HL-60 (cell line): Measurements from ENCODE around the gene CTBP2.

ENCODE experiments used
- GABPA ChIP-seq: IDR thresholded peaks from 2 replicates; pipeline ENCODE4 v1.6.1; 2012; ENCODE audit warnings: low read depth
- POLR2AphosphoS5 ChIP-seq: IDR thresholded peaks from 2 replicates; pipeline ENCODE4 v1.6.1; 2012; ENCODE audit warnings: low read depth
- TF ChIP-seq, protein P1 (sequence below): IDR thresholded peaks from one replicate; pipeline ENCODE4 v1.5.1; 2011; ENCODE audit warnings: low read length, control low read depth, inconsistent platforms; ENCODE audit not compliant: insufficient read depth
- TF ChIP-seq, protein P2 (sequence below): IDR thresholded peaks from 2 replicates; pipeline ENCODE4 v1.6.1; 2012; ENCODE audit warnings: low read depth; ENCODE audit not compliant: insufficient replicate concordance

DNA sequence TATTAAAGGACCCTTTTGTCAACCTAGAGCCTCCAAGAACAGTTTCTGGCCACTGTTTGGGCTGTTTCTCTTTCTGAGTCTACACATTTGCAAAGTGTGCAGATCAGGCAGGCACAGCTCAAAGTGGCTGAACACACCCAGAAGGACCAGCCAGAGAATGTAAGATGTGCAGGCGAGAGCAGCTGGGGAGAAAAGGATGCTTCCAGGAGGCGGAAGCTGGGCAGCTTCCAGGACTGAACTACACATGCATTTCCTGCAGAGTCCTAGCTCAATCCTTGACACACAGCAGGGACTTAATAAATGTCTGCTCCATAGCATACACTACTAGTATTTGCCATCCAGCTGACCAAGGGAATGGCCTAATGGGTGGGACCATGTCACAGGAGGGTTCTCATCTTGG is 70.9 kb downstream of the CTBP2 start:
- no peak for TF ChIP-seq POLR2AphosphoS5
- TF ChIP-seq GABPA = no peak
- TF ChIP-seq, protein P1, sequence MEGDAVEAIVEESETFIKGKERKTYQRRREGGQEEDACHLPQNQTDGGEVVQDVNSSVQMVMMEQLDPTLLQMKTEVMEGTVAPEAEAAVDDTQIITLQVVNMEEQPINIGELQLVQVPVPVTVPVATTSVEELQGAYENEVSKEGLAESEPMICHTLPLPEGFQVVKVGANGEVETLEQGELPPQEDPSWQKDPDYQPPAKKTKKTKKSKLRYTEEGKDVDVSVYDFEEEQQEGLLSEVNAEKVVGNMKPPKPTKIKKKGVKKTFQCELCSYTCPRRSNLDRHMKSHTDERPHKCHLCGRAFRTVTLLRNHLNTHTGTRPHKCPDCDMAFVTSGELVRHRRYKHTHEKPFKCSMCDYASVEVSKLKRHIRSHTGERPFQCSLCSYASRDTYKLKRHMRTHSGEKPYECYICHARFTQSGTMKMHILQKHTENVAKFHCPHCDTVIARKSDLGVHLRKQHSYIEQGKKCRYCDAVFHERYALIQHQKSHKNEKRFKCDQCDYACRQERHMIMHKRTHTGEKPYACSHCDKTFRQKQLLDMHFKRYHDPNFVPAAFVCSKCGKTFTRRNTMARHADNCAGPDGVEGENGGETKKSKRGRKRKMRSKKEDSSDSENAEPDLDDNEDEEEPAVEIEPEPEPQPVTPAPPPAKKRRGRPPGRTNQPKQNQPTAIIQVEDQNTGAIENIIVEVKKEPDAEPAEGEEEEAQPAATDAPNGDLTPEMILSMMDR = no peak
- TF ChIP-seq, protein P2, sequence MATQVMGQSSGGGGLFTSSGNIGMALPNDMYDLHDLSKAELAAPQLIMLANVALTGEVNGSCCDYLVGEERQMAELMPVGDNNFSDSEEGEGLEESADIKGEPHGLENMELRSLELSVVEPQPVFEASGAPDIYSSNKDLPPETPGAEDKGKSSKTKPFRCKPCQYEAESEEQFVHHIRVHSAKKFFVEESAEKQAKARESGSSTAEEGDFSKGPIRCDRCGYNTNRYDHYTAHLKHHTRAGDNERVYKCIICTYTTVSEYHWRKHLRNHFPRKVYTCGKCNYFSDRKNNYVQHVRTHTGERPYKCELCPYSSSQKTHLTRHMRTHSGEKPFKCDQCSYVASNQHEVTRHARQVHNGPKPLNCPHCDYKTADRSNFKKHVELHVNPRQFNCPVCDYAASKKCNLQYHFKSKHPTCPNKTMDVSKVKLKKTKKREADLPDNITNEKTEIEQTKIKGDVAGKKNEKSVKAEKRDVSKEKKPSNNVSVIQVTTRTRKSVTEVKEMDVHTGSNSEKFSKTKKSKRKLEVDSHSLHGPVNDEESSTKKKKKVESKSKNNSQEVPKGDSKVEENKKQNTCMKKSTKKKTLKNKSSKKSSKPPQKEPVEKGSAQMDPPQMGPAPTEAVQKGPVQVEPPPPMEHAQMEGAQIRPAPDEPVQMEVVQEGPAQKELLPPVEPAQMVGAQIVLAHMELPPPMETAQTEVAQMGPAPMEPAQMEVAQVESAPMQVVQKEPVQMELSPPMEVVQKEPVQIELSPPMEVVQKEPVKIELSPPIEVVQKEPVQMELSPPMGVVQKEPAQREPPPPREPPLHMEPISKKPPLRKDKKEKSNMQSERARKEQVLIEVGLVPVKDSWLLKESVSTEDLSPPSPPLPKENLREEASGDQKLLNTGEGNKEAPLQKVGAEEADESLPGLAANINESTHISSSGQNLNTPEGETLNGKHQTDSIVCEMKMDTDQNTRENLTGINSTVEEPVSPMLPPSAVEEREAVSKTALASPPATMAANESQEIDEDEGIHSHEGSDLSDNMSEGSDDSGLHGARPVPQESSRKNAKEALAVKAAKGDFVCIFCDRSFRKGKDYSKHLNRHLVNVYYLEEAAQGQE = no peak
